Uterus (tissue), 2 donors: ENCODE results near the gene SOWAHD.

Source experiments
- POLR2A ChIP-seq, 2 donors: fragments of 450-650 bp; IDR thresholded peaks; one replicate each; pipeline ENCODE4 v1.6.1; 2016; ENCODE audit warnings: antibody characterized with exemption in 2 of 2, mild to moderate bottlenecking in 1 of 2, moderate library complexity in 1 of 2
- TF ChIP-seq, protein P1 (sequence below), 4 experiments: fragments of 200-600 bp in 2 of 4; fragments of 450-650 bp in 2 of 4; sonication (generic) in 2 of 4; IDR thresholded peaks; one replicate each; pipeline ENCODE4 v1.5.1; 2016 to 2019; ENCODE audit warnings: antibody characterized with exemption in 4 of 4, mild to moderate bottlenecking in 2 of 4, moderate library complexity in 1 of 4

DNA sequence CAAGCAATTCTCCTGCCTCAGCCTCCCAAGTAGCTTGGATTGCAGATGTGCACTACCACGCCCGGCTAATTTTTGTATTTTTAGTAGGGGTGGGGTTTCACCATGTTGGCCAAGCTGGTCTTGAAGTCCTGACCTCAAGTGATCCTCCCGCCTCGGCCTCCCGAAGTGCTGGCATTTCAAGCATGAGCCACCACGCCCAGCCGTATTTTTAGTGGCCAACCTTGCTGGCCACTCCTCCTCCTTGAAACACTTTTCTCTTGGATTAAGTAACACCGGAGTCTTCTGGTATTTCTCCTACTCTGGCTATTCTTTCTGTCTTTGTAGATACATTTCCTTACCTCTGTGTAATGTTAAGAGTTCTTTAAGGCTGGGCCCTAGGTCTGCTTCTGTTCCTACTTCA is 44.2 kb downstream of the SOWAHD start:
- TF ChIP-seq, protein P1, sequence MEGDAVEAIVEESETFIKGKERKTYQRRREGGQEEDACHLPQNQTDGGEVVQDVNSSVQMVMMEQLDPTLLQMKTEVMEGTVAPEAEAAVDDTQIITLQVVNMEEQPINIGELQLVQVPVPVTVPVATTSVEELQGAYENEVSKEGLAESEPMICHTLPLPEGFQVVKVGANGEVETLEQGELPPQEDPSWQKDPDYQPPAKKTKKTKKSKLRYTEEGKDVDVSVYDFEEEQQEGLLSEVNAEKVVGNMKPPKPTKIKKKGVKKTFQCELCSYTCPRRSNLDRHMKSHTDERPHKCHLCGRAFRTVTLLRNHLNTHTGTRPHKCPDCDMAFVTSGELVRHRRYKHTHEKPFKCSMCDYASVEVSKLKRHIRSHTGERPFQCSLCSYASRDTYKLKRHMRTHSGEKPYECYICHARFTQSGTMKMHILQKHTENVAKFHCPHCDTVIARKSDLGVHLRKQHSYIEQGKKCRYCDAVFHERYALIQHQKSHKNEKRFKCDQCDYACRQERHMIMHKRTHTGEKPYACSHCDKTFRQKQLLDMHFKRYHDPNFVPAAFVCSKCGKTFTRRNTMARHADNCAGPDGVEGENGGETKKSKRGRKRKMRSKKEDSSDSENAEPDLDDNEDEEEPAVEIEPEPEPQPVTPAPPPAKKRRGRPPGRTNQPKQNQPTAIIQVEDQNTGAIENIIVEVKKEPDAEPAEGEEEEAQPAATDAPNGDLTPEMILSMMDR (IDR thresholded peaks at IDR 0.05): no peak
- TF ChIP-seq POLR2A (IDR thresholded peaks at IDR 0.05): no peak
